HCT116 (cell line): ENCODE results near the gene ZP3. TPM values are rescaled to one million over a fixed set of nuclear protein-coding genes. Genes with fewer than 3 reads are reported as not detected.

Experiments
- ATAC-seq: fragments of 200-7000 bp; cut with Tn5 transposase; 2 replicates; pipeline ENCODE4 v1.9.1; 2020; ENCODE audit warnings: mild to moderate bottlenecking, moderate library complexity
- BruUV-seq: library from RNA; stranded (reverse); fragments of 400-500 nt; replicated peaks from 2 replicates; lab custom pipeline; 2021; lab: Mats Ljungman, UMichigan
- CTCF ChIA-PET: fragments of 300-600 bp; sonication (Branson Sonifier 250); formaldehyde crosslinking; loops from one replicate; lab custom pipeline; 2021; ENCODE audit warnings: antibody characterized with exemption; lab: Charles Lee
- POLR2A ChIA-PET: fragments of 300-600, 350-600 bp; sonication (Branson Sonifier 250); formaldehyde crosslinking; loops from one replicate; lab custom pipeline; 2021; ENCODE audit warnings: antibody characterized with exemption; lab: Charles Lee
- RAD21 ChIA-PET, 2 experiments: fragments of 300-600 bp; sonication (Branson Sonifier 250); formaldehyde crosslinking; loops; one replicate each; lab custom pipeline; 2023; ENCODE audit warnings: low total read pairs in 2 of 2; ENCODE audit not compliant: uncharacterized antibody in 2 of 2, unreplicated experiment in 2 of 2, low non-redundant PET in 1 of 2; lab: Charles Lee
- DNase-seq: peaks from one replicate; pipeline ENCODE4 v3.0.0-alpha.2; 2010; ENCODE audit warnings: low read depth, low spot score
- H2AFZ ChIP-seq: fragments of 200-600 bp; shearing (Covaris generic), sonication (generic); 2 replicates; pipeline ENCODE4 v1.6.1; 2017; ENCODE audit warnings: low read depth, mixed run types, mixed read lengths, antibody characterized with exemption, low read length; ENCODE audit not compliant: poor library complexity, severe bottlenecking
- H3K27ac ChIP-seq: 2 replicates; pipeline ENCODE4 v1.5.1; 2012; ENCODE audit warnings: low read depth, low read length
- H3K27me3 ChIP-seq: fragments of 200-600 bp; sonication (generic); 2 replicates; pipeline ENCODE4 v1.6.1; 2016; ENCODE audit warnings: mixed run types, low read length, mixed read lengths; ENCODE audit not compliant: insufficient read depth
- H3K36me3 ChIP-seq, 2 experiments: fragments of 200-500 bp in 1 of 2; fragments of 200-600 bp in 1 of 2; sonication (Bioruptor generic) in 1 of 2; sonication (generic) in 1 of 2; 2 replicates each; pipeline versions ENCODE4 v1.5.1 to v1.6.1; 2014 to 2016; ENCODE audit warnings: low read length in 2 of 2, inconsistent platforms in 1 of 2, mixed read lengths in 1 of 2, mixed run types in 1 of 2; ENCODE audit not compliant: insufficient read depth in 2 of 2, control insufficient read depth in 1 of 2
- H3K4me1 ChIP-seq, 2 experiments: fragments of 200-600 bp in 1 of 2; sonication (generic) in 1 of 2; 2 replicates each; pipeline versions ENCODE4 v1.5.1 to v1.6.1; 2012 to 2017; ENCODE audit warnings: low read length in 2 of 2, inconsistent platforms in 1 of 2, mild to moderate bottlenecking in 1 of 2, mixed read lengths in 1 of 2, mixed run types in 1 of 2, moderate library complexity in 1 of 2; ENCODE audit not compliant: insufficient read depth in 2 of 2, control insufficient read depth in 1 of 2
- H3K4me2 ChIP-seq: fragments of 200-600 bp; sonication (generic); 2 replicates; pipeline ENCODE4 v1.6.1; 2017; ENCODE audit warnings: mixed run types, low read length, mixed read lengths
- H3K4me3 ChIP-seq, 2 experiments: fragments of 200-600 bp in 1 of 2; sonication (generic) in 1 of 2; replicated peaks in 1 of 2; 2 replicates each; pipeline ENCODE4 v1.5.1; 2011 to 2016; ENCODE audit warnings: low read length in 2 of 2, control low read depth in 1 of 2, low read depth in 1 of 2, mild to moderate bottlenecking in 1 of 2, mixed read lengths in 1 of 2, mixed run types in 1 of 2
- H3K79me2 ChIP-seq: fragments of 200-600 bp; sonication (generic); 2 replicates; pipeline ENCODE4 v1.6.1; 2017; ENCODE audit warnings: mild to moderate bottlenecking, mixed run types, low read length, moderate library complexity, mixed read lengths; ENCODE audit not compliant: insufficient read depth
- H3K9ac ChIP-seq: fragments of 200-600 bp; sonication (generic); 2 replicates; pipeline ENCODE4 v1.6.1; 2016; ENCODE audit warnings: low read length, mixed read lengths
- H3K9me2 ChIP-seq: fragments of 200-600 bp; sonication (generic), shearing (Covaris generic); 2 replicates; pipeline ENCODE4 v1.6.1; 2017; ENCODE audit warnings: mixed run types, mild to moderate bottlenecking, moderate library complexity; ENCODE audit not compliant: insufficient read depth
- H3K9me3 ChIP-seq, 2 experiments: fragments of 200-500 bp in 1 of 2; fragments of 200-600 bp in 1 of 2; sonication (Bioruptor generic) in 1 of 2; sonication (generic) in 1 of 2; 2 replicates each; pipeline ENCODE4 v1.6.1; 2014 to 2017; ENCODE audit warnings: low read length in 2 of 2, mixed read lengths in 2 of 2, inconsistent platforms in 1 of 2, low read depth in 1 of 2, mild to moderate bottlenecking in 1 of 2, mixed run types in 1 of 2, moderate library complexity in 1 of 2; ENCODE audit not compliant: control insufficient read depth in 1 of 2, insufficient read depth in 1 of 2
- H4K20me1 ChIP-seq: fragments of 200-600 bp; sonication (generic), shearing (Covaris generic); 2 replicates; pipeline ENCODE4 v1.6.1; 2017; ENCODE audit warnings: mixed run types, mild to moderate bottlenecking, moderate library complexity; ENCODE audit not compliant: insufficient read depth
- CBX3 ChIP-seq: IDR thresholded peaks from 2 replicates; pipeline ENCODE4 v1.6.1; 2012; ENCODE audit warnings: low read depth
- CTCF ChIP-seq, 3 experiments: fragments of 200-600 bp in 1 of 3; sonication (generic) in 1 of 3; IDR thresholded peaks in 2 of 3; conservative IDR thresholded peaks in 1 of 3; 2 replicates each; pipeline ENCODE4 v1.5.1; 2012 to 2017; ENCODE audit warnings: low read depth in 2 of 3, low read length in 2 of 3, antibody characterized with exemption in 1 of 3, borderline replicate concordance in 1 of 3, control low read depth in 1 of 3, mild to moderate bottlenecking in 1 of 3, mixed read lengths in 1 of 3, mixed run types in 1 of 3, moderate library complexity in 1 of 3; ENCODE audit not compliant: insufficient read depth in 1 of 3
- EZH2 ChIP-seq: fragments of 200-600 bp; sonication (generic); IDR thresholded peaks from 2 replicates; pipeline ENCODE4 v1.6.1; 2017; ENCODE audit warnings: antibody characterized with exemption, mixed run types
- POLR2A ChIP-seq: IDR thresholded peaks from 2 replicates; pipeline ENCODE4 v1.7.0; 2011; ENCODE audit warnings: borderline replicate concordance; ENCODE audit not compliant: insufficient read depth, insufficient read length; ENCODE audit errors: extremely low read depth
- SP1 ChIP-seq: IDR thresholded peaks from 2 replicates; pipeline ENCODE4 v1.6.1; 2012; ENCODE audit warnings: low read depth
- SRF ChIP-seq: IDR thresholded peaks from 2 replicates; pipeline ENCODE4 v1.6.1; 2012; ENCODE audit warnings: low read depth
- ZBTB33 ChIP-seq: IDR thresholded peaks from 2 replicates; pipeline ENCODE4 v1.6.1; 2011; ENCODE audit warnings: mild to moderate bottlenecking, low read length, moderate library complexity; ENCODE audit not compliant: insufficient replicate concordance; ENCODE audit errors: extremely low read depth
- ZFX ChIP-seq: fragments of 450-650 bp; IDR thresholded peaks from 2 replicates; pipeline ENCODE4 v1.6.1; 2017
- intact Hi-C: fragments of 100-400 bp; cut with micrococcal nuclease; formaldehyde crosslinking; loops from 2 replicates; pipeline ENCODE4 v1.10.0; 2022
- total RNA-seq: library from RNA; stranded (reverse); gene quantifications from one replicate; pipeline ENCODE4 v1.2.1, GENCODE V29; 2021; ENCODE audit not compliant: unreplicated experiment

Gene ZP3
- total RNA-seq, 1 experiment from 2014 or later, result 23.4 TPM

- intact Hi-C loops, result no loop called here
- H3K4me3 ChIP-seq, result no peak overlapping the region
- H3K36me3 ChIP-seq, result no peaks in the 10 kb centered on the region
- H2AFZ ChIP-seq, result peak overlapping the region; percentile 48
- ChIA-PET POLR2A (no interaction called here), CTCF (interaction anchor here (0.7 kb wide), 1 partner anchor 20 kb away, joined by 3 read pairs; no protein-coding TSS in a partner anchor), RAD21 (interaction anchor here in 1 of 2 experiments (0.7 kb wide), 1 partner anchor 17 kb away, joined by 4 read pairs; no protein-coding TSS in a partner anchor)
- H3K9me2 ChIP-seq, result no peaks in the 10 kb centered on the region
- H3K9ac ChIP-seq, result no peak overlapping the region
- no peaks in the 10 kb centered on the region for H3K9me3 ChIP-seq
- 0 out of 2 replicates have a peak overlapping the region, but pooled peaks have one; percentile 87 for H3K27ac ChIP-seq
- H3K4me1 ChIP-seq, result peaks cover 25 to 56% of the 10 kb centered on the region in 2 experiments
- no peaks in the 10 kb centered on the region for H4K20me1 ChIP-seq
- TF ChIP-seq POLR2A (no peak), CTCF (IDR thresholded peaks at IDR 0.05 in 2 of 3, conservative IDR thresholded peaks at IDR 0.05 in 1 of 3; ENCODE audit: borderline replicate concordance in 1 of 3, insufficient read depth in 1 of 3, low read depth in 2 of 3, low read length in 2 of 3) (peak in 2 of 3 experiments; percentile 34 to 38; a peak in 4 of 6 replicates)
- no TSS peak for BruUV-seq
- H3K27me3 ChIP-seq, result no peaks in the 10 kb centered on the region
- no peaks in the 10 kb centered on the region for H3K79me2 ChIP-seq
- no peak overlapping the region for H3K4me2 ChIP-seq
- DNase-seq (no peak), ATAC-seq (no peak)
Measured at GRCh38 chr7:76381814-76382213, 42.9 kb upstream of the ZP3 start.

GRCh38 chr7:76383089-76383944 is 41.4 kb upstream of the ZP3 start:
- H4K20me1 ChIP-seq, result no peaks in the 10 kb centered on the region
- H3K4me2 ChIP-seq, result no peak overlapping the region
- ChIA-PET POLR2A (interaction anchor here (1.1 kb wide), 1 partner anchor 24 kb away, joined by 3 read pairs; no protein-coding TSS in a partner anchor), RAD21 (no interaction called here), CTCF (no interaction called here)
- H3K27ac ChIP-seq, result peak overlapping the region; percentile 8; the same call in 1 of the 2 replicates
- H2AFZ ChIP-seq, result peak overlapping the region; percentile 7
- H3K9me3 ChIP-seq, result no peaks in the 10 kb centered on the region
- ATAC-seq, result peak; percentile 49
- no peak overlapping the region for H3K4me3 ChIP-seq
- no peaks in the 10 kb centered on the region for H3K27me3 ChIP-seq
- peaks cover 22 to 54% of the 10 kb centered on the region in 2 experiments for H3K4me1 ChIP-seq
- no peak overlapping the region for H3K9ac ChIP-seq
- no peaks in the 10 kb centered on the region for H3K79me2 ChIP-seq
- intact Hi-C loops, result no loop called here
- no peak for TF ChIP-seq ZFX
- TF ChIP-seq CTCF (IDR thresholded peaks at IDR 0.05 in 2 of 3, conservative IDR thresholded peaks at IDR 0.05 in 1 of 3; ENCODE audit: borderline replicate concordance in 1 of 3, insufficient read depth in 1 of 3, low read depth in 2 of 3, low read length in 2 of 3), result peak in 2 of 3 experiments; percentile 18 to 28; a peak in 3 of 6 replicates
- no peak for TF ChIP-seq ZBTB33
- no peak for TF ChIP-seq SRF
- TF ChIP-seq CBX3, result 0 out of 2 replicates have a peak, but pooled peaks have one; percentile 26
- TF ChIP-seq SP1, result peak; percentile 69
- TF ChIP-seq EZH2, result no peak
- H3K9me2 ChIP-seq, result no peaks in the 10 kb centered on the region
- H3K36me3 ChIP-seq, result no peaks in the 10 kb centered on the region
- BruUV-seq, result no TSS peak
- peak; percentile 81 for DNase-seq
